HUES48 (cell line): Measurements from ENCODE around the gene RUNX2.

Source experiments
- H3K27ac ChIP-seq: one replicate; pipeline ENCODE4 v1.7.0; 2013; ENCODE audit warnings: low read depth, low read length, inconsistent platforms
- H3K27me3 ChIP-seq: 2 replicates; pipeline ENCODE4 v1.6.1; 2013; ENCODE audit warnings: mild to moderate bottlenecking, low read length; ENCODE audit not compliant: control insufficient read depth, insufficient read depth
- H3K36me3 ChIP-seq: 2 replicates; pipeline ENCODE4 v1.6.1; 2013; ENCODE audit warnings: low read length; ENCODE audit not compliant: control insufficient read depth, insufficient read depth
- H3K4me1 ChIP-seq: 2 replicates; pipeline ENCODE4 v1.6.1; 2013; ENCODE audit warnings: mild to moderate bottlenecking, low read length; ENCODE audit not compliant: control insufficient read depth, insufficient read depth
- H3K4me3 ChIP-seq: 2 replicates; pipeline ENCODE4 v1.5.1; 2013; ENCODE audit warnings: mild to moderate bottlenecking, low read depth, low read length
- H3K9ac ChIP-seq: 2 replicates; pipeline ENCODE4 v1.6.1; 2013; ENCODE audit warnings: mild to moderate bottlenecking, low read depth, low read length, moderate library complexity
- H3K9me3 ChIP-seq: 2 replicates; pipeline ENCODE4 v1.6.1; 2013; ENCODE audit warnings: low read length; ENCODE audit not compliant: control insufficient read depth, insufficient read depth

Gene RUNX2

DNA sequence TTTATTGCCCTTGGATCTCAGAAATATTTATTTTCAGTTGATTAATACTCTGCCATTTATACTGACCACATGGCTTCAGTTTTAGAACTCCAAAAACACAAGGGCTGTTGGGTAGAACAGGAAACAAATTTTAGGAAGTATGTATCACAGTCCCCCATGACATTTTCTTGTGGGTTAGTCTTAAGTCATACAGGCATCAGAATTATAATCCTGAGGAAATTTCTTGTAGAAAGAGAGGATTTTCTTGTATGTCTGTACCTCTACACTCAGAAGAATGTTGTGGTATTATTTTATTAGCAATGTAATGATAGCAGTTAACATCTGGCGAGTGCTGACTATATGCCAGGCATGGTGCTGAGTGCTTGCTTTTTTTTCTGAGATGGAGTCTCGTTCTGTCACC lies 384.7 kb downstream of the RUNX2 start:
- Histone ChIP-seq H3K27ac (no peak overlapping the region), H3K9me3 (no peaks in the 10 kb centered on the region), H3K9ac (no peak overlapping the region), H3K36me3 (no peaks in the 10 kb centered on the region), H3K4me3 (no peak overlapping the region), H3K4me1 (peaks cover 6% of the 10 kb centered on the region), H3K27me3 (no peaks in the 10 kb centered on the region)
